Nephron (organoid): ENCODE measurements around the gene DOCK1.

Experiments used
- H3K27ac Mint-ChIP-seq, 3 experiments: 2 replicates each; pipeline ENCODE4 v1.8.0; 2020; ENCODE audit warnings: mixed read lengths in 3 of 3, mild to moderate bottlenecking in 2 of 3, moderate library complexity in 1 of 3
- H3K27me3 Mint-ChIP-seq: 2 replicates; pipeline ENCODE4 v1.8.0; 2021; ENCODE audit warnings: low read depth, mild to moderate bottlenecking, moderate library complexity, mixed read lengths
- H3K36me3 Mint-ChIP-seq: 2 replicates; pipeline ENCODE4 v1.8.0; 2020; ENCODE audit warnings: low read depth, mixed read lengths
- H3K4me1 Mint-ChIP-seq: 2 replicates; pipeline ENCODE4 v1.8.0; 2020; ENCODE audit warnings: mixed read lengths
- H3K4me3 Mint-ChIP-seq, 3 experiments: 2 replicates each; pipeline ENCODE4 v1.8.0; 2020; ENCODE audit warnings: mild to moderate bottlenecking in 3 of 3, mixed read lengths in 3 of 3, moderate library complexity in 2 of 3
- H3K9me3 Mint-ChIP-seq: 2 replicates; pipeline ENCODE4 v1.8.0; 2020; ENCODE audit warnings: mixed read lengths
- TF ChIP-seq, protein P1 (sequence below), 3 experiments: fragments of 200-600 bp; sonication (generic); IDR thresholded peaks; one replicate each; pipeline ENCODE4 v1.5.0; 2021; ENCODE audit warnings: antibody characterized with exemption in 3 of 3; ENCODE audit not compliant: unreplicated experiment in 3 of 3

DOCK1 gene

GRCh38 chr10:127386606-127387327 lies 481.5 kb downstream of the DOCK1 start:
- H3K4me1 Mint-ChIP-seq = no peaks in the 10 kb centered on the region
- H3K9me3 Mint-ChIP-seq = no peaks in the 10 kb centered on the region
- H3K27me3 Mint-ChIP-seq = no peaks in the 10 kb centered on the region
- TF ChIP-seq, protein P1, sequence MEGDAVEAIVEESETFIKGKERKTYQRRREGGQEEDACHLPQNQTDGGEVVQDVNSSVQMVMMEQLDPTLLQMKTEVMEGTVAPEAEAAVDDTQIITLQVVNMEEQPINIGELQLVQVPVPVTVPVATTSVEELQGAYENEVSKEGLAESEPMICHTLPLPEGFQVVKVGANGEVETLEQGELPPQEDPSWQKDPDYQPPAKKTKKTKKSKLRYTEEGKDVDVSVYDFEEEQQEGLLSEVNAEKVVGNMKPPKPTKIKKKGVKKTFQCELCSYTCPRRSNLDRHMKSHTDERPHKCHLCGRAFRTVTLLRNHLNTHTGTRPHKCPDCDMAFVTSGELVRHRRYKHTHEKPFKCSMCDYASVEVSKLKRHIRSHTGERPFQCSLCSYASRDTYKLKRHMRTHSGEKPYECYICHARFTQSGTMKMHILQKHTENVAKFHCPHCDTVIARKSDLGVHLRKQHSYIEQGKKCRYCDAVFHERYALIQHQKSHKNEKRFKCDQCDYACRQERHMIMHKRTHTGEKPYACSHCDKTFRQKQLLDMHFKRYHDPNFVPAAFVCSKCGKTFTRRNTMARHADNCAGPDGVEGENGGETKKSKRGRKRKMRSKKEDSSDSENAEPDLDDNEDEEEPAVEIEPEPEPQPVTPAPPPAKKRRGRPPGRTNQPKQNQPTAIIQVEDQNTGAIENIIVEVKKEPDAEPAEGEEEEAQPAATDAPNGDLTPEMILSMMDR (IDR thresholded peaks at IDR 0.05; ENCODE audit: unreplicated experiment in 3 of 3) = no peak
- H3K4me3 Mint-ChIP-seq = no peak overlapping the region
- no peak overlapping the region for H3K27ac Mint-ChIP-seq
- H3K36me3 Mint-ChIP-seq = peaks cover 52% of the 10 kb centered on the region

DNA sequence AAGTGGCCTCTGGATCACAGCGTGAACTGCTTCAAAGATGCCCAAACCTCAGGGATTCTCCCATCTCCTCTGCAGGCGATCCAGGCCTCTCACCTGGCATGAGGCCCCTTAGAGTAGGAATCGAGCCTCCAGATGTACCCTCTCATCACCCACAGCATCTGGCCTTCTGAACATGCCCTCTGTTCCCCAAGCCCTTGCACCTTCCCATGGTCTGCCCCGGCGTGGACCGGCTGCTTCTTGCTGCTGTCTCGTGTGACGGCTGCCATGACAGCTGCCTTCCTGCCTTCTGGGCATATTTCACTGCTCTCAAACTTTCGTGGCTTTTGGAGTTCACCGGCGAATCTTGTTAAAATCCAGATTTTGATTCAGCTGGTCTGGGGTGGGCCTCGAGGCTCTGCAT lies 486.6 kb downstream of the DOCK1 start:
- Mint-ChIP-seq H3K9me3 (no peaks in the 10 kb centered on the region), H3K4me1 (peaks cover 14% of the 10 kb centered on the region), H3K4me3 (no peak overlapping the region), H3K27ac (no peak overlapping the region), H3K36me3 (peaks cover 28% of the 10 kb centered on the region), H3K27me3 (no peaks in the 10 kb centered on the region)
- TF ChIP-seq, protein P1 (IDR thresholded peaks at IDR 0.05; ENCODE audit: unreplicated experiment in 3 of 3) = no peak

DNA sequence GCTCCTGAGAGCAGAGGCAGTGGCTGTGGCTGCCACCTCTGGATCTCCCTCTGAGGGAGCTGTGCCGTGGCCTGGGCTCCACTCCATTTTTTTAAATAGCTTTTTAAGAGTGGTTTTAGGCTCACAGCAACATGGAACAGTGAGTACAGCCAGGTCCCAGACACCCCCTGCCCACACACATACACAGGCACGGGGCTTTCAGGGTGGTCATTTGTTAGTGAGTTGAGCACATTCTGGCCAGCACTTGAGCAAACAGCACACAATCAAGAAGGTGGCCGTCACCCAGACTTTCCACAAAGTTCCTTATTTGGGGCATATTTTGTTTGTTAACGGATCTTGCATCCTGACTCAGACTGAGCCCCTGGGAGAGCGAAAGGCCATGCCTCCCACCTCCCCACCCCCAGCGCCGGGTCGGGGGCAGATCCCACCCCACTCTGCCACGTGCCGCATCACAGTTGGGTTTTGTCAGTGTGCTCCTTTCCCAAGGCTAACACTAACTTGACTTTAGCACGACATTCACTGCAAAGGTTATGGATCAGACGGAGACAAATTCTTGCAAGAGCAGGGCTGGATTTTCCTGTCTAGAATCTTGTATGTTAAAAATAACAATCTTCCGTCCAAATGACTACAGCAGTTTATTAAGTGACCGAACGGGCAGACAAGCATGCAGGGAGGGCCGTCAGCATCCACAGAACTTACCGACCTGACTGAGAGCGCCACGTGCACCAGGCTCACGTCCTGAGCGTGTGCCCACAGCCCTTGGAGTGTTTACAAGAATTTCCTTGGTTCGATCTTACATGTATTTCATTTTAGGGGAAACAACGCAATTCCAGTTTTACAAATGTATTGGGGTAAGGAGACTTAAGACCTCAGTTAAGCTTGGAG lies 487.4 kb downstream of the DOCK1 start:
- Mint-ChIP-seq H3K27me3 (no peaks in the 10 kb centered on the region), H3K4me3 (peak overlapping the region in 1 of 3 experiments; percentile 5), H3K27ac (peak overlapping the region; percentile 49 to 71 (median 68)), H3K9me3 (no peaks in the 10 kb centered on the region), H3K36me3 (peaks cover 23% of the 10 kb centered on the region), H3K4me1 (peaks cover 14% of the 10 kb centered on the region)
- TF ChIP-seq, protein P1 (IDR thresholded peaks at IDR 0.05; ENCODE audit: unreplicated experiment in 3 of 3) = no peak

DNA sequence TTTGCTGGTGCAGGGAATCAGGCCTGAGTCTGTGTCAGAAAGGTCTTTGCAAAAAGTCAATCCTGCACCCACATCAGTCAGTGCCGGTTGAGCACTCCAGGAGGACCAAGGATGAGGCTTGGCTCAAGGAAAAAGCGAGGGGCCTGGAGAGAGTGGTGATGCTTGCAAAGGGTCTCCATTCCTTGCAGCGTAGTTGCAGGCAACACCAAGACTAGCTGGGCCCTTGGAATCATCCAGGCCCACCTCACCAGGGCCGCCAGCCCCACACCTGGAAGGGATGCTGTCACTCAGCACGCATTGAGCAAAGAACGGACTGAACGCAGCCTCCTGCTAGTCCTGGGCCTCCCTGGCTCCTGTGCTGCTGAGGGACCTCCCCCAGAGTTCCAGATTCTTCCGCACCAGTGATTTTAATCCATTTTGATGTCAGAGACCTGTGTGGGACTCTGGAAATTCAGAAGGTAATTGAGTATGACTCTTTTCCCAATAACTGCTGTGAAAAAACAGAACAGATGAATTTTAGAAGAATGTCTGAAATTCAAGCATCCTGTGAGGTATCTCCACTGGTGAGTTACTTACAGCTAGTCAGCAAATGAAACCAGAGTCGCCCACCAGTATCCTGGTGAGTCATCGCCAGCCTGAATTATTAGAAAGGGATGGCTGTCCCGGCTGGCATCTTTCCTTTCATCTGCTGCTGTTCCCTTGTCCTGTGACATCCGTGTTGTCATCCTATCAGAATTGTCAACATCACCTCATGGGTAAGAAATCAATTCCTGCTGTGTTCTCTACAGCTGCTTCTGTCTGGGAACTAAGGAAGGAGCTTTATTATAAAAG lies 493.1 kb downstream of the DOCK1 start:
- TF ChIP-seq, protein P1 (IDR thresholded peaks at IDR 0.05; ENCODE audit: unreplicated experiment in 3 of 3) = no peak
- H3K9me3 Mint-ChIP-seq = no peaks in the 10 kb centered on the region
- H3K27me3 Mint-ChIP-seq = no peaks in the 10 kb centered on the region
- peaks cover 18% of the 10 kb centered on the region for H3K36me3 Mint-ChIP-seq
- H3K4me3 Mint-ChIP-seq = no peak overlapping the region
- peaks cover 6% of the 10 kb centered on the region for H3K4me1 Mint-ChIP-seq
- no peak overlapping the region for H3K27ac Mint-ChIP-seq

DNA sequence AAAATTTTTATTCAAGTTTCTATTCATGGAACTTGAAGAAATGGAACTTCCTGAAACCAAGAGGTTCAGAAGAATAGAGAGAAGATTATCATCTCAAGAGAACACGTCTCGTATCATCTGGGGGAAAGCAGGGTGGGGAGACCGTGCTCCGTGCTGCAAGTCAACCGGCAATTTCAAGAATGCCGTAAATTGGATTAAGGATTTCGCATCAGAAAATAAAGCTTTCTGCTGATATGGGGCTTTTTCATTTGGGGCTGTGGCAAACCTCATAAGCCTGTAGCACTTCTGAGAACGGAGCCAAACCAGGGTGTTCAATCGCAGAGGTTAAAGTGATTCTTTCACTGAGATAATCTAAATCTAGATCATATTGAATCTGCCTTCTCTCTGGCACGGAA lies 493.7 kb downstream of the DOCK1 start:
- Mint-ChIP-seq H3K27ac (no peak overlapping the region), H3K27me3 (no peaks in the 10 kb centered on the region), H3K9me3 (no peaks in the 10 kb centered on the region), H3K36me3 (peaks cover 18% of the 10 kb centered on the region), H3K4me3 (no peak overlapping the region), H3K4me1 (peaks cover under 1% of the 10 kb centered on the region)
- TF ChIP-seq, protein P1 (IDR thresholded peaks at IDR 0.05; ENCODE audit: unreplicated experiment in 3 of 3) = no peak
